Measurements from ENCODE around the gene DAB2IP. TPM values are rescaled to one million over a fixed set of nuclear protein-coding genes. Genes with fewer than 3 reads are reported as not detected.

DAB2IP gene
- total RNA-seq, 4 donors from 2014 or later, result 55.2 to 76.0 (median 60.5) TPM

DNA sequence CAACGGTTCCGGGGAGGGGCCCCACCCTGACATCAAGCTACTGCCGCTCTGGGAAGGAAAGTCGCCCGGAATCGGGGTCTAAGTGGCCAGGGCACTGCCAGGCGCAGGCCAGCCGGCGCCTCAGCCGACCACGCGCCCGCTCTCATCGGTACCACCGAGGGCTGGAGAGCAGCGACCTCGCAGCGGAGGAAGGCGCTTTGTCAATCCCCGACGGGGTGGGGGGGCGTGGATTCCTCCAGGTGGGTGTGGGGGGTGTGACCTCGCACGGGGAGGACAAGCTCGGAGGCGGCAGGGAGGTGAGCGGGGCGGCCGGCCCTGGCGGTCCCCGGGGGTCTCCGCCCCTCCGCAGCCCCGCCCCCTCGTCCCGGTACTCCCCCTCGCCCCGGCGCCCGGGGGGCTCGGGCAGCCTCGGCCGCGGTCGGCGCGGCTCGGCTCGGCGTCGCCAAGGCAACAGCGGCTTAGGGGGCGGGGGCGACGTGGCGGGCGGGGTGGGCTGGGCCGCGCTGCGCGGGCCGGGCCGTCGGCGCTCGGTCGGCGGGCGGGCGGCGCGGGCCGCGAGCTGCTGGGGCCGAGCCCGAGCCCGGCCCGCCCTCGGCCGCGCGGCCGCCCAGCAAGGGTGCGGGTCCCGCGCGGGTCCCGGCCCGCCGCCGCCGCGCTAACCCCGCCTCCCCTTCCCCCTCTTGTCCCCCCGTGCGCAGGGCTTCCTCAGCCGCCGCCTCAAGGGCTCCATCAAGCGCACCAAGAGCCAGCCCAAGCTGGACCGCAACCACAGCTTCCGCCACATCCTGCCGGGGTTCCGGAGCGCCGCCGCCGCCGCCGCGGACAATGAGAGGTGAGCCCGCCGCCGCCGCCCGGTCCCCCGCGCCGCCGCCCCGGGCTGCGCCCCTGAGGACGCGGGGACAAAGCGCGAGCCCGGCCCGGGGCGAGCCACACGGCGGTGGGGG is 47.5 kb downstream of the DAB2IP start:
- Histone ChIP-seq H3K27me3 (no peaks in the 10 kb centered on the region), H3K9me3 (no peaks in the 10 kb centered on the region), H3K27ac (peak overlapping the region in 3 of 4 donors; percentile 49 to 57 (median 57)), H3K36me3 (no peaks in the 10 kb centered on the region), H3K4me1 (peaks cover 0 to 31% (median 10%) of the 10 kb centered on the region in 4 donors), H3K4me3 (peak overlapping the region; percentile 47 to 58 (median 52))
- TF ChIP-seq CTCF (IDR thresholded peaks at IDR 0.05) (no peak), POLR2A (IDR thresholded peaks at IDR 0.05) (no peak)
- DNase-seq, result peak; percentile 65 to 84 (median 70)

DNA sequence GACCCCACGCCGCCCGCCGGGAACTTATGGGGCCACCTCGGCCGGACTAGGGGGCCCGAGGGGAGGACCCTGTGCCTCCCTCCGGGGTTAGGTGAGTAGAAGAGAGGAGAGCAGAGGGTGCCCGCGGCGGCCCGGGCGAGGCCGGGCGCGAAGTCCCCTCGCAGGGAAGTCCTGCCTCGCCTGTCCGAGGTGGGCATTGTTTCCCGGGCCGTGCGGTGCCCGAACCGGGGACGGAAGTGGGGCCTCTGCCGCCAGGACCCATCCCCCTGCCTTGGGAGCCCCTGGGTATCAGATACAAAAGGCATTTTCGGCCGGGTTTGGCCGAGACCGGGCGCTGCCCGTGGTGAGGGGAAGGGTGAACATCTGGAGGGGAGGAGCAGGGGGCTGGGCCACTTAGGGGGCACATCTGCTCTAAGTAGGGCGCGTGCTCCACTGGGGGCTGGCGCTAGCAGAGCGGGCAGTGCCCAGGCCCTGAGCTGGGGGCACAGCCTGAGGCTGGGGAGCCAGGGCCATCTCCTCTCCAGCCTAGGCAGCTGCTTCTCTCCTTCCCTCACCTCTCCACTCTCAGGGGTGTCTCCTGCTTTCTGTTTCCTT is 48.2 kb downstream of the DAB2IP start:
- H3K36me3 ChIP-seq, result no peaks in the 10 kb centered on the region
- TF ChIP-seq CTCF (IDR thresholded peaks at IDR 0.05) (no peak), POLR2A (IDR thresholded peaks at IDR 0.05) (no peak)
- DNase-seq, result no peak
- no peaks in the 10 kb centered on the region for H3K27me3 ChIP-seq
- peaks cover 0 to 31% (median 10%) of the 10 kb centered on the region in 4 donors for H3K4me1 ChIP-seq
- no peaks in the 10 kb centered on the region for H3K9me3 ChIP-seq
- peak overlapping the region; percentile 47 to 58 (median 52) for H3K4me3 ChIP-seq
- peak overlapping the region; percentile 13 to 57 (median 53) for H3K27ac ChIP-seq

- Histone ChIP-seq H3K4me3 (peak overlapping the region; percentile 47 to 58 (median 52)), H3K9me3 (no peaks in the 10 kb centered on the region), H3K4me1 (peaks cover 0 to 31% (median 10%) of the 10 kb centered on the region in 4 donors), H3K27ac (peak overlapping the region; percentile 13 to 57 (median 53)), H3K27me3 (no peaks in the 10 kb centered on the region), H3K36me3 (no peaks in the 10 kb centered on the region)
- DNase-seq, result peak; percentile 35 to 73 (median 60)
- TF ChIP-seq CTCF (IDR thresholded peaks at IDR 0.05) (peak in 4 of 6 experiments; percentile 36 to 43 (median 40)), POLR2A (IDR thresholded peaks at IDR 0.05) (no peak)
These were observed 48.9 kb downstream of the DAB2IP start for GRCh38 chr9:121700165-121700831.

- no peak for DNase-seq
- TF ChIP-seq POLR2A (IDR thresholded peaks at IDR 0.05), result no peak
- no peak for TF ChIP-seq CTCF (IDR thresholded peaks at IDR 0.05)
- peak overlapping the region in 2 of 4 donors; percentile 52 to 53 for H3K4me3 ChIP-seq
- H3K27me3 ChIP-seq, result no peaks in the 10 kb centered on the region
- H3K36me3 ChIP-seq, result no peaks in the 10 kb centered on the region
- H3K4me1 ChIP-seq, result peaks cover 0 to 31% (median 10%) of the 10 kb centered on the region in 4 donors
- H3K9me3 ChIP-seq, result no peaks in the 10 kb centered on the region
- peak overlapping the region in 3 of 4 donors; percentile 13 to 57 (median 49) for H3K27ac ChIP-seq
These were observed 49.5 kb downstream of the DAB2IP start for GRCh38 chr9:121700832-121701419.

DNA sequence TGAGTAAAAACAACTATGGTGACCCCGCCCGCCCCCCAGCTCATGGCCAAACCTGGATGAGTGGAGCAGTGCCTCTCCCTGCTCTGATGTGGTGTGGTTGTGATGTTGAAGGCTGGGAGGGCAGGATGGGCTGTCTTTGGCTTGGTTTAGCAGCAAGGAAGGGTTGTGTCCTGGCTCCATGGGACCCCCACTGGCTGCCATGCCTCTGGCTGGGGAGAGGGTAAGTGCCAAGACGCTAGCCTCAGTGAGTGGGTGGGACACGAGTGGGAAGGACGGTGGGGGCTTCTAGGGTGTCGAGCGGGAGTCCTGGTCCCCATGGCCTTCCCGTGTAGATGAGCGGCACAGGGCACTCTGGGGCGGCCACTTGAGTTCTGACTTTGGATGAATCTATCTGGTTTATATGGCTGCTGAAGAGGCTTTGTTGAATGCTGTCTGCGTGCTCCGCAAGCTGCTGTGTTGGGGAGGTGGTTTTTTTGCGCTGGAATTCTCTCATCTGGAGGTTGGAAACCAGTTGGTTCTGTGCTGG is 50.4 kb downstream of the DAB2IP start:
- Histone ChIP-seq H3K9me3 (no peaks in the 10 kb centered on the region), H3K4me3 (no peak overlapping the region), H3K27me3 (no peaks in the 10 kb centered on the region), H3K27ac (peak overlapping the region in 1 of 4 donors; percentile 49), H3K4me1 (peaks cover 0 to 31% (median 10%) of the 10 kb centered on the region in 4 donors), H3K36me3 (no peaks in the 10 kb centered on the region)
- no peak for DNase-seq
- TF ChIP-seq POLR2A (IDR thresholded peaks at IDR 0.05) (no peak), CTCF (IDR thresholded peaks at IDR 0.05) (no peak)
